Activated CD4-positive, alpha-beta T cell treated with anti-CD3 and anti-CD28 coated beads, Interleukin-2, amount 50 U/mL, for 48 hours (primary cell): Measurements from ENCODE around the gene CNTNAP2.
"Not testable (repeated sequence)": the region's sequence is repeated elsewhere in the genome, so short reads cannot be mapped to it uniquely, and the experiment has no call there.

ENCODE experiments used
- DNase-seq, 2 experiments: peaks; one replicate each; pipeline ENCODE4 v3.0.0-alpha.2; 2020

The CNTNAP2 gene

DNA sequence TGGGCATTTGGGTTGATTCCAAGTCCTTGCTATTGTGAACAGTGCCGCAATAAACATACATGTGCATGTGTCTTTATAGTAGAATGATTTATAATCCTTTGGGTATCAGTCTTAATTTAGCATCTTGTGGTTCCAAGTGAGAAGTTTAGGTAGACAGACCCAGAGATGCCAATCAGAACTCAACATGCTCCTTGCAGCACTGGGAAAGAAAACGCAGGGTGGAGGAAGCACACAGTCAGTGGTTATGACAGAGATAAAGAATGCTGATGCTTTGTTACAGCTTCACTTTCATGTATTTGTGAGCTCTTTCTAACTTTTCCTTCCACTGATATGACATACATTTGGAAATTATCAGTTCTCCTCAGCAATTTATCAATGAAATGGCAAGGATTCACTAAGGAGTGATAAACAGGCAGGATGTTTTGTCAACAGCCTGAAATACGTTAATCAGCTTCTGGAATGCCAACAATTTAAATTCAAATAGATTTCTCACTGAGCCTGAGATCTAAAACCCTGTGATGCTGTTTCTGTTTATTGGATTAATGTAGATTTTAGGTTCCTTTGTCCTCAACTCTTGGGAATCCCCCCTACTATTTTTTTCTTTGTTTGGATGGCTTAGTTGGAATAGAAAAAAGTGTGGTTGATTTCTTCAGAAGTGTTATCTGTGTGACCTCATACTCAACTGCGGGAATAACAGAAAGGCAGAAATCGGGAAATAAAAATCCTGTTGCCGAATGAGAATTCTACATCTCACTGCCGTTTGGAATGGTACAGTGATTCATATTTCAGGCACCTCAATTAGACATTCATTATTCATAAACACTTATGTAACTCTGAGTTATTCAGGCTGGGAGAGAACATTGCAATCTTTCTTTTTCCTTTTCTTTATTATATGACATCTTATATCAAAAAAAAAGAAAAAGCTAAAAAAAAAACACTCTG is 675.0 kb downstream of the CNTNAP2 start:
- no peak for DNase-seq

DNA sequence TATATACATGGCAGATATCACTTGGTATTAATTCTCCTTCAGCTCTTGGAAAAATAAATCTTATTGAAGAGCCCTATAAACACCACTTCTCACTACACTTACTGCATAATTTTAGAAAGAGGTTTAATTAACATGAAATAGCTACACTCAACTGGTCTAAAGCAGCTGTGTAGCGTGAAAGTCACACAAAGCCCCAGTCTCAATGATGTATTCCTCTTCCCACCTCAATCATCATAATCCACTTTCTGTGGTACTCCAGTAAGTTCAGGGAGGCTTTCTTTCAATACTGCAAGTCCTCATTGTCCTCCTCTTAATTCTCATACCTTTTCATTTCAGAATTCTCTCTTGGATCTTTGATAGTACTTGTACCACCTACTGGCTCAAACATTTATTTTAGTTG is 688.0 kb downstream of the CNTNAP2 start:
- DNase-seq: no peak

GRCh38 chr7:146805082-146805481 is 688.5 kb downstream of the CNTNAP2 start:
- DNase-seq: no peak

GRCh38 chr7:146826329-146826728 is 709.7 kb downstream of the CNTNAP2 start:
- DNase-seq: no peak

DNA sequence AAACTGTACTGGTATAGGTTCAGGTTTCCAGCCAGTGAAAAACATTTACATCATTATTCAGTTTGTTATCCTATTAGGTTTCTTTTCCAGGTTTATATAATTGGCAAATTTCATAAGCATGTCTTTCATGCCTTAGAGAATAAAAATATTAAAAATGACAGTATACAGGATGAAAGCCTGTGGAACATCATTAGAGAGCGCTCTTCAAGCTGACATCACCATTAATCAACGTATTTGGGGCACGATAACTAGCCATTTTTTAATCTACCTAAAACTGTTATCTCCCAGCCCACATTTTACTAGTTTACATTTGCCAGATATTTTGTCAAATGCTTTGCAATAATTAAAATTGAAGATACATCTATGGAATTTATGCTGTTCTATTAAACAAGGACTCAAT is 714.1 kb downstream of the CNTNAP2 start:
- DNase-seq: no peak

GRCh38 chr7:146831875-146832274 is 715.3 kb downstream of the CNTNAP2 start:
- DNase-seq: no peak

GRCh38 chr7:146844405-146844804 is 727.8 kb downstream of the CNTNAP2 start:
- no peak for DNase-seq

GRCh38 chr7:146858690-146859089 is 742.1 kb downstream of the CNTNAP2 start:
- no peak for DNase-seq

- DNase-seq: no peak
Observed at GRCh38 chr7:146861701-146862100, 745.1 kb downstream of the CNTNAP2 start.

- DNase-seq: no peak
Observed at GRCh38 chr7:146862415-146862814, 745.8 kb downstream of the CNTNAP2 start.

DNA sequence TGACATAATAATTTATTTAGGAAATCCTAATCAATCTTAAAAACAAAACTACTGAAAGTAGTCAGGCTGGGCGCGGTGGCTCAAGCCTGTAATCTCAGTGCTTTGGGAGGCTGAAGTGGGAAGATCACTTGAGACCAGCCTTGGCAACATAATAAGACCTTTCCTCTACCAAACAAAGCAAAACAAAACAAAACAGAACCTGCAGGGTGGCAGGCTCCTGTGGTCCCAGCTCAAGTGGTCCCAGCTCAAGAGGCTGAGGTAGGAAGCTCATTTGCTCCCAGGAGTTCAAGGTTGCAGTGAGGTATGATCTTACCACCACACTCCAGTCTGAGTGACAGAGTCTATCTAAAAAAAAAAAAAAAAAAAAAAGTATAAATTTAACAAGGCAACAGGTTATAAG is 748.0 kb downstream of the CNTNAP2 start:
- DNase-seq: no peak

GRCh38 chr7:146865696-146866095 is 749.1 kb downstream of the CNTNAP2 start:
- no peak for DNase-seq

DNA sequence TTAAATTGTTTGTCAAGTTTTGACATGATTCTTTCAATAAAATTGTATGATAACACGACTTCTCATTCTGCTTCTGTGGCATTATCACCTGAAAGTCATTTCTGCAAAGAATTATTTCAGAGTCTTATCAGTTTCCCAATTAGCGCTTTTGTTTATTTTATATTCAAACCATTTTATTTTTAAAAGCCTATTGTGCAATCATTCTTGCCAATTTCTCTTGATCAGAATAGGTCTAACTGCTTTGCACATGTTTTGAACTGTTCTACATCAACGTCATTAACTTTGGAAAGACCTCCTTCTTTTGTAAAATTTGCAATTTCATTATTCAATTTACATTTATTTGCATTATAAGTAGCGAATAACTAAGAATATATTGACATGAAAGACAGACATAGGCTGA is 758.1 kb downstream of the CNTNAP2 start:
- DNase-seq: no peak

DNA sequence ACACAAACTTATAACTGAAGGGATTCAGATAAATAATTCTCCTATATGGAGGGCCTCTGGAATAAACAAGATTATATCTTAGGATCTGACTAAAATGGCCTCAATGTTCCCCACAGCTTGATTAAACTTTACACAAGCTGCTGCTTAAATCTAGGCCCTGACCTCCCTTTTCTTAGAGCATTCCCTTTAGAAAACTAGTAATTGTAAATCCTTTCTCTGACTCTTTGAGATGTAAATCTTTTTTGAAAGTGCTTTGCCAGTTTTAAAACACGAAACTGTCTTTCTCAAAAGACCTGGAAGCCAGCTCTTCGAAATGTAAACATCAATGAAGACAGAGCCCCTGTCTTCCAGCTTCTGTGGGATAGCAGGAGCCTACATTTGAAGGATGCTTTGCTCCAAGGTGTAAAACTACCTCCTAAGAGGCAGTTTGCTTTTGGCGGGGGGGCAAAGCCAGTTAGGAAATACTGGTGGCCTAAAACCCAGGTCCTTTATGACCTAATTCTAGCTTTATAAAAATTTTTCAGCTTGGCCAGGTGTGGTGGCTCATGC is 758.7 kb downstream of the CNTNAP2 start:
- DNase-seq: no peak

DNA sequence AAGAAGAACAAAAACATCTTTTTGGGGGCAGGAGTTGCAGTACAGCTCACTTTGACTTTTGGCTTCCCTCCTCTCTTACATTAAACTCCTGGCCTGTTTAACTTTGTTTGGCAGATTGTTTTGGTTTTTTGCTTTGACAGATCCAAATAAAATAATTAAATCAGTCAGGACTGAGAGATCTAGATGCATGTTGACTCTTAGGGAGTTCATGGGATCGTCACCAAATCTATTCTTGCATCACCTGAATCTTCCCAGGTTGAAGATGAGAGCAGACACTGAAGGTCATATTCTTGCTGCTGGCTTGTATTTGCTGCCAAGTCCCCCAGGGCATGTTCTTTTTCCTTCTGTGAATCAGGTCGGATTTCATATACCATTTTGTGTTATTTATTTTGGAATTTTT is 759.4 kb downstream of the CNTNAP2 start:
- DNase-seq: no peak

DNA sequence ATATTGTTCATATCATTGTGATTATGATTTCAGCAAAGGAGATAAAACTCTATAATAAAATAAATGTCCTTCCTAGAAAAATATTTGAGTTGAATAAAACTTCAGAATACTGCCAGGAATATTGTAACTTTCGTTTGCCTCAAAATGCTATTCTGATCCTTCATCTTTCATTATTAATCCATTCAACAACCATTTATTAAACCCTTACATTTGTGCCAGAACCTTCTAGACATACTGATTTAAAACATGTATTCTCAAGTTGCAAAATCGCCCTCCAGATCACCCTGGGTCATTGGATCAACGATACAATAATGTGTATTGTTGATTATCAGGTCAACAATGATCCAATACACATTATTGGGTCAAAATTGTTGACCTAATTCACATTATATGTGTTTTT is 759.8 kb downstream of the CNTNAP2 start:
- DNase-seq: no peak

DNA sequence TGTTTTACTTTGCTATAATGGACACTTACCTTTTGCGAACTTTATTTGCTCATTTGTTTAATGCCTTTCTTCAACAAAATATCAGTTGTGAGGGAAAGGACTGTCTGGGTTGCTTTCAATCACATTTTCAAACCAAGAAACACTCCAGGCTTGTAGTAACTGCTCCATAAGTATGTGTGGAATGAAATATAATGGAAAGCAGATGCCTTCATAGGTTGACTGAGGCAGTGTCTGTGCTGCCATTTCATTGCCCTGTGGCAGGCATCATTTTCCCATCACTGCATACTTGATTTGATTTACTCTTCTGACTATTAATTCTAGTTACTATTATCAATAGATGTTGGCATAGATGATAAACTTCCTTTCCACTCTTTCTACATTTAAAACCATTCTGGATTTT is 762.3 kb downstream of the CNTNAP2 start:
- no peak for DNase-seq

DNA sequence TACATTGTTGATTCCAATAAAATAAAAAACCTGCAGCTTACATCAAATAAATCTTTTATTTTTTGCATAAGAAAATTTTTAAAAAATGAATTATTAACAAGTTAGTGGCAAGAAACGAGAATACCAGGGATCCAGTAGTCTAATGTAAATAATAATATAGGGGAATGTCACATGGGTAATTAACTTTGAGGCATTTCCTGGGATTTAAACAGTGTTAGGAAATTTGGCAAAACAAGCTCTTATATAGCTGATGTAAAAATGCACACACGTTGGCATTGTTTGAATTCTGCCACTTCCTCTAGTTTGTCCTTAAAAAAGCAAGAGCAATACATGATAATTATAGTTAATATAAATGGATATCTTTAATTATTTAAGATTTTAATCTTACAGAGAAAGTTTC is 768.6 kb downstream of the CNTNAP2 start:
- no peak for DNase-seq

DNA sequence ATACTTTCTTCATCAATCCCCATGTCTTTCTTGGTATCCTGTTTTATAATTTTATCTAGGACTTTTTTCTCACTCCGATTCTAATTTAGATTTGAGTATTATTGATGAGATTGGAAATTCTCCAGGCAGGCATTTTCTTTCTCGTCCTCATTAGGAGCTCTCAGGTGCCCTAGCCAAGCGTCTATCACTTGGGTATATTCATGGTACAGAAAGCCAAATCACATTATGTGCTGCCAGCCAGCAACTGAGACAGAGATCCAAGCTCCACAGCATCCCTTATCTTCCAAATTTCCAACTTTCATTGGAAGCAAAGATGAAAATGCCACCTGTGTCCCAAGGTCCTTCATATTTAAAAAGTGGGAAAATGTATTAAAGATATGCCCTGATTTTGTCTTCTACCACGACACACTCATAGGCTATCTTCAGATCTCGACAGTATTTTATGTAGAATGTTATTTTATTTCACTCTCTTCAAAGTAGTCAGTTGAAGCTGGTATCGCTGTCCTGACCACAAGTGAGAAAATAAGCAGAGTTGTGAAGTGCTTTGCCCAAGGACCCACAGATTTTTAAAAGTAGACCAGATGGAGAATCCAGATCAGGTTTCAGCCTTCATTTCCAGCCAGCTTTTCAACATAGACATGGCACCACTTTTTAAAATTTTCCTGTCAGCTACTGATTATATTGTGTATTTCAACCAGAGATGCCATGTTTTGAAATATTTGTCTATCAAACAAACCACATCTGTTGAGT is 773.4 kb downstream of the CNTNAP2 start:
- DNase-seq: no peak

GRCh38 chr7:146892151-146892550 is 775.5 kb downstream of the CNTNAP2 start:
- no peak for DNase-seq

- no peak for DNase-seq
Observed at GRCh38 chr7:146894927-146895326, 778.3 kb downstream of the CNTNAP2 start.

DNA sequence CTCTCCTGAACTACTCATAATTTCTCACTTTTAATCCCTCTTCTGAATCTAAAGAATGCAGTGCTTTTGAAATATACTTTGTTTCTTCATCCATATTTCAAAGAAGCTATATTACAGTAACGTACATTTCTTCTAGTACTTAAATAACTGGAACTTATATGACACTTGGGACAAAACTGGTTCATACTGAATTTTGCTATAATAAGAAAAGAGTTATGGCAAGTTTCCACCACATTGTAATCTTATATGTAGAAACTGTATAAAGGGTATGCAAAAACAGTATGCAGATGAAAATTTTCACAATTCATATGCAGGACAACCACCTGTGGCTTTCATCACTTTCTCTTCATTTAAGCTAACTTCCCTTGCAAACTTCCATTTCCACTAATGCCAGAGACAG is 785.7 kb downstream of the CNTNAP2 start:
- DNase-seq: no peak

- DNase-seq: no peak
Observed at GRCh38 chr7:146902728-146903127, 786.1 kb downstream of the CNTNAP2 start.

- not testable (repeated sequence) for DNase-seq
Observed at GRCh38 chr7:146905746-146906145, 789.1 kb downstream of the CNTNAP2 start.
